CD4-positive, alpha-beta T cell (primary cell): ENCODE measurements around the gene HDAC4. TPM values are rescaled to one million over a fixed set of nuclear protein-coding genes. Genes with fewer than 3 reads are reported as not detected.

Experiments
- ATAC-seq: fragments of 200-7000 bp; cut with Tn5 transposase; one replicate; pipeline ENCODE4 v1.10.0; 2022; ENCODE audit warnings: mild to moderate bottlenecking; ENCODE audit not compliant: poor library complexity
- CTCF ChIA-PET: fragments of 350-600 bp; sonication (Branson Sonifier 250); formaldehyde crosslinking; loops from one replicate; lab custom pipeline; 2021; ENCODE audit warnings: antibody characterized with exemption, inconsistent platforms; lab: Charles Lee
- POLR2A ChIA-PET: fragments of 350-600 bp; sonication (Branson Sonifier 250); formaldehyde crosslinking; loops from one replicate; lab custom pipeline; 2021; ENCODE audit warnings: antibody characterized with exemption, inconsistent platforms; lab: Charles Lee
- DNase-seq, 14 experiments: peaks; one replicate each; pipeline ENCODE4 v3.0.0-alpha.2; 2013 to 2020; ENCODE audit warnings: mixed read lengths in 2 of 14
- H3K27ac ChIP-seq, 2 donors: one replicate each; pipeline versions ENCODE4 v1.5.1 to v1.7.0; 2013; ENCODE audit warnings: low read length in 2 of 2, low read depth in 1 of 2, mild to moderate bottlenecking in 1 of 2
- H3K27me3 ChIP-seq, 2 experiments: 1 replicate in 1 of 2; 2 replicates in 1 of 2; pipeline versions ENCODE4 v1.6.1 to v1.7.0; 2013; ENCODE audit warnings: low read length in 2 of 2, control low read depth in 1 of 2, mild to moderate bottlenecking in 1 of 2, moderate library complexity in 1 of 2; ENCODE audit not compliant: insufficient read depth in 2 of 2, control insufficient read depth in 1 of 2
- H3K36me3 ChIP-seq: one replicate; pipeline ENCODE4 v1.6.1; 2013; ENCODE audit warnings: low read length, control low read depth; ENCODE audit not compliant: insufficient read depth
- H3K4me1 ChIP-seq: one replicate; pipeline ENCODE4 v1.6.1; 2013; ENCODE audit warnings: low read length, control low read depth; ENCODE audit not compliant: insufficient read depth
- H3K4me3 ChIP-seq: one replicate; pipeline ENCODE4 v1.5.1; 2013; ENCODE audit warnings: mild to moderate bottlenecking, low read length, moderate library complexity
- H3K9me3 ChIP-seq, 2 experiments: 1 replicate in 1 of 2; 2 replicates in 1 of 2; pipeline versions ENCODE4 v1.6.1 to v1.7.0; 2013; ENCODE audit warnings: low read length in 2 of 2, mild to moderate bottlenecking in 2 of 2, control low read depth in 1 of 2, moderate library complexity in 1 of 2; ENCODE audit not compliant: control insufficient read depth in 1 of 2, insufficient read depth in 1 of 2
- H3K27ac Mint-ChIP-seq: one replicate; pipeline ENCODE4 v1.8.0; 2020; ENCODE audit warnings: mixed read lengths
- H3K27me3 Mint-ChIP-seq: one replicate; pipeline ENCODE4 v1.8.0; 2021; ENCODE audit warnings: mixed read lengths
- H3K36me3 Mint-ChIP-seq: one replicate; pipeline ENCODE4 v1.8.0; 2021; ENCODE audit warnings: low read depth, mixed read lengths
- H3K4me1 Mint-ChIP-seq: one replicate; pipeline ENCODE4 v1.8.0; 2021; ENCODE audit warnings: low read depth, mixed read lengths
- H3K4me3 Mint-ChIP-seq: one replicate; pipeline ENCODE4 v1.8.0; 2020; ENCODE audit warnings: mild to moderate bottlenecking, mixed read lengths
- H3K9me3 Mint-ChIP-seq: one replicate; pipeline ENCODE4 v1.8.0; 2020; ENCODE audit warnings: mixed read lengths
- CTCF ChIP-seq: fragments of 200-600 bp; IDR thresholded peaks from one replicate; pipeline ENCODE4 v1.8.0; 2022; ENCODE audit warnings: antibody characterized with exemption, mild to moderate bottlenecking
- intact Hi-C, 2 experiments: fragments of 100-400 bp; cut with DNase I in 1 of 2; cut with micrococcal nuclease in 1 of 2; formaldehyde crosslinking; loops; one replicate each; pipeline versions ENCODE4 v1.15.1 to v1.9.0; 2023 to 2025; cut with DNase I, micrococcal nuclease
- total RNA-seq, 174 experiments: library from RNA in 2 of 174; stranded (reverse) in 2 of 174; gene quantifications; one replicate each; pipeline ENCODE4 v1.2.3 and lab custom pipeline; 2021 to 2026

The HDAC4 gene
- total RNA-seq, 2 experiments from 2014 or later: 45.3 to 49.2 TPM

DNA sequence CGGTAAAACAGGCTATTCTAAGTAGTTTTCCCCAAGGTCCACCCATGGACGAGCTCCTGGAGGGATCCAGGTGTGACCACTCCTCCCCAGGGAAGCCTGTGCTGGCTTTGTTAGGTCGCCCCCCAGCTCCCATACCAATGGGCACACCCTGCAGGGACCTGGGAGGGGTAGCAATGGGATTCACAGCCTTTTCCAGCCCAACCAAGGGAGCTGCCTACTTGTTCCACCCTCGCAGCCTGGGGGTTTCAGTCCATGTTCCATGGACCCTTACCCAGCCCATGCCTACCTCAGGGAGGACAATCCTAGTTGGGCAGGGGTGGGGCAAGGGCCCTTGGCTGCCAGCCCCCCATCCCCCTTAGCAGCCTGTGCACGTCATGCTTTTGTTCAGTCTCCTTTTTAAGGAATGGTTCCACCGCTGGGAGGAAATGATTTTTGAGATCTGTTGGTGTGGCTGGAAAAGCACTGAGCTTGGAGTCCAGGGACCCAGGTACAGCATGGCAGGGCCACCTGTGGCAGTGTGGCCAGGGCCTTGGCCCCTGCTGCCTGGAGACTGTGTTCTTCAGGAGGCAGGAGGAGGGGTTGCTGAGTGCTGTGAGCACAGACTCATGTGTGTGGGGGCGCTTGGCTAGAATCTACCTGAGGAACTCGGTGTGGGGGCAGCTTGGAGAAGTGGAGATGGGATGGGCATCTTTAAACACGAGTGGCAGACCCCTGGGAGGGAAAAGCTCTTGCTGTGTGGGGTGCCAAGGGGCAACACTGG, 386.2 kb downstream of the HDAC4 start:
- ATAC-seq: no peak
- no peaks in the 10 kb centered on the region for H3K4me1 Mint-ChIP-seq
- Histone ChIP-seq H3K27me3 (peaks cover 10 to 18% of the 10 kb centered on the region in 2 experiments), H3K9me3 (peaks cover 0 to 15% of the 10 kb centered on the region in 2 experiments), H3K36me3 (no peaks in the 10 kb centered on the region), H3K4me3 (no peak overlapping the region), H3K4me1 (no peaks in the 10 kb centered on the region), H3K27ac (no peak overlapping the region)
- ChIA-PET CTCF (no interaction called here), POLR2A (no interaction called here)
- no peaks in the 10 kb centered on the region for H3K9me3 Mint-ChIP-seq
- H3K27me3 Mint-ChIP-seq: peaks cover 11% of the 10 kb centered on the region
- no peak for TF ChIP-seq CTCF
- H3K27ac Mint-ChIP-seq: no peak overlapping the region
- peak in 1 of 14 experiments; percentile 27 for DNase-seq
- intact Hi-C loops: no loop called here
- no peaks in the 10 kb centered on the region for H3K36me3 Mint-ChIP-seq
- no peak overlapping the region for H3K4me3 Mint-ChIP-seq

- no peak overlapping the region for H3K4me3 ChIP-seq
- Mint-ChIP-seq H3K27ac (no peak overlapping the region), H3K36me3 (no peaks in the 10 kb centered on the region), H3K9me3 (no peaks in the 10 kb centered on the region), H3K4me1 (no peaks in the 10 kb centered on the region), H3K27me3 (peaks cover 20% of the 10 kb centered on the region), H3K4me3 (no peak overlapping the region)
- TF ChIP-seq CTCF: no peak
- intact Hi-C loops: no loop called here
- POLR2A ChIA-PET: no interaction called here
- peaks cover 0 to 11% of the 10 kb centered on the region in 2 experiments for H3K9me3 ChIP-seq
- no peaks in the 10 kb centered on the region for H3K4me1 ChIP-seq
- DNase-seq (no peak), ATAC-seq (no peak)
- no peak overlapping the region for H3K27ac ChIP-seq
- CTCF ChIA-PET: no interaction called here
- peaks cover 10 to 18% of the 10 kb centered on the region in 2 experiments for H3K27me3 ChIP-seq
- H3K36me3 ChIP-seq: no peaks in the 10 kb centered on the region
Observed at GRCh38 chr2:239013678-239013976, 387.2 kb downstream of the HDAC4 start.

DNA sequence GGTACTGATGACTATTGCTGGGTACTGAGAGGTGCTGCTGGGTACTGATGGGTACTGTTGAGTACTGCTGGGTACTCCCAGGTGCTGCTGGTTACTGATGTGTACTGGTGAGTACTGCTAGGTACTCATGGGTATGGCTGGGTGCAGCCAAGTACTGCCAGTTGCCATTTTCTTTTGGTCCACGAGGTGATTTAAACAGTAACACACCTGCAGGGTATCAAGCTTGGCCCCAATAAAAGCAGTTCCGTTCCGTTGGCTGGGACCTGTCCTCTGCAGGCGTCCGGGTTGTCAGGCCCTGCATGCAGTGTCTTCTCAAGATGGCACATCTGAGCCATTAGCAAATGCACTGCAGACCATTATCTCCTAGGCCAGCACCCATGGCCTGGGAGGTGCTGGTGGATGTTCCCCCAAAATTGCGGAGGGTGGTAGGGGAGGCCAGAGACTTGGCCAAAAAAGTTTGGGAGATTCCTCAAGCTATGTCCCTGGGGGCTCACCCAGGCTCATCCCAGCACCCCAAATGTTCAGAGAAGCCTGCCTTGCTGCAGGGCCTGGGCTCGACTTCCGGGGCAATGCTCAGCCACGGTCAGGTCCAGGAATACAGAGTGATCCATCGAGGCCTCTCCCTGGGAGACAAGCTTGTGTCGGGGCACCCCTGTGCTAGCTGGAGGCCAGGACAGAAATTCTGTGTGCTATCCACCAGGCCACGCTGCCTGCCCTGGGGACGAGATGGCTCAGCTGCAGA, 387.7 kb downstream of the HDAC4 start:
- ATAC-seq (no peak), DNase-seq (peak in 1 of 14 experiments; percentile 25)
- H3K36me3 ChIP-seq: no peaks in the 10 kb centered on the region
- H3K9me3 ChIP-seq: peaks cover 0 to 10% of the 10 kb centered on the region in 2 experiments
- no peaks in the 10 kb centered on the region for H3K9me3 Mint-ChIP-seq
- POLR2A ChIA-PET: no interaction called here
- no peak overlapping the region for H3K4me3 Mint-ChIP-seq
- intact Hi-C loops: no loop called here
- no peaks in the 10 kb centered on the region for H3K36me3 Mint-ChIP-seq
- H3K27me3 ChIP-seq: peaks cover 10 to 18% of the 10 kb centered on the region in 2 experiments
- no peaks in the 10 kb centered on the region for H3K4me1 Mint-ChIP-seq
- no peak overlapping the region for H3K4me3 ChIP-seq
- H3K27ac ChIP-seq: no peak overlapping the region
- no peak for TF ChIP-seq CTCF
- H3K4me1 ChIP-seq: no peaks in the 10 kb centered on the region
- H3K27ac Mint-ChIP-seq: no peak overlapping the region
- peaks cover 24% of the 10 kb centered on the region for H3K27me3 Mint-ChIP-seq
- CTCF ChIA-PET: no interaction called here
